Hematopoietic multipotent progenitor cell treated with erythropoietin and hydrocortisone succinate and interleukin-3 and kit ligand, for 6 days (in vitro differentiated cells): Measurements from ENCODE around the gene CBR4.
"Not testable (repeated sequence)": the region's sequence is repeated elsewhere in the genome, so short reads cannot be mapped to it uniquely, and the experiment has no call there.

Experiments used
- DNase-seq: peaks from one replicate; pipeline ENCODE4 v3.0.0-alpha.2; 2015

Gene CBR4

DNA sequence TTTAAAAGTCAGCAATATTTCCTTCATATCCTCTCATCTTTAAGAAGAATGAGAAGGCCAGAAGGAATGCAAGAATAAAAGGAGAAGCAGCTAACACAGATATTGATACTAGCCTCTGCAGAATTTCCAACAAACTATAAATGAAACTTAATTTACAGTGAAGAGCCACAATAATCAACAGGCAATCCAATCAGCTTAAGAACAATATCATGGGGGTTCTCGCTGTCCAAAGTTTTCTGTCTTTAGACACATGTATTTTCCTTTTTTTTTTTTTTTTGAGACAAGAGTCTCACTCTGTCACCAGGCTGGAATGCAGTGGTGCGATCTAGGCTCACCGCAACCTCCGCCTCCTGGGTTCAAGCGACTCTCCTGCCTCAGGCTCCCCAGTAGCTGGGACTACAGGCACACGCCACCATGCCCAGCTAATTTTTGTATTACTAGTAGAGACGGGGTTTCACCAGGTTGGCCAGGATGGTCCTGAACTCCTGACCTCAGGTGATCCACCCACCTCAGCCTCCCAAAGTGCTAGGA is 17.0 kb downstream of the CBR4 start:
- not testable (repeated sequence) for DNase-seq

DNA sequence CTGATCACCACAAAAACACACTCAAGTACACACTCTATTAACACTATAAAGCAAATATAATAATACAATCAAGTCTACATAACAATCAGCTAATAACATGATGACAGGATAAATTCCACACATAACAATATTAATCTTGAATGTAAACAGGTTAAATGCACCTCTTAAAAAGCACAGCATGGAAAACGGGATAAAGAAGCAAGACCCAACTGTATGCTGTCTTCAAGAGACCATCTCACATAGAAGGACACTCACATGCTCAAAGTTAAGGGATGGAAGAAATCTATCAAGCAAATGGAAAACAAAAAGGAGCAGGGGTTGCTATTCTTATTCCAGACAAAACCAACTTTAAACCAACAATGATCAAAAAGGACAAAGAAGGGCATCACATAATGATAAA is 28.1 kb downstream of the CBR4 start:
- DNase-seq: no peak

DNA sequence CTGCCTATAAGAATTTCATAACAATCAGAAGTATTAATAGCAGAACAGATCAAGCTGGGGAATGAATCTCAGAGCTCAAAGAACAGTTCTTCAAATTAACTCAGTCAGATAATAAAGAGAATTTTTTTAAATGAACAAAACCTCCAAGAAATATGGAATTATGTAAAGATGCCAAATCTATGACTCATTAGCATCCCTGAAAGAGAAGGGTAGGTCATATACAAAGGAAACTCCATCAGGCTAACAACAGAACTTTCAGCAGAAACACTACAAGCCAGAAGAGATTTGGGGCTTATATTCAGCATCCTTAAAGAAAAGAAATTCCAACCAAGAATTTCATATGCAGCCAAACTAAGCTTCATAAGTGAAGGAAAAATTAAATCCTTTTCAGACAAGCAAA is 28.6 kb downstream of the CBR4 start:
- DNase-seq: no peak

DNA sequence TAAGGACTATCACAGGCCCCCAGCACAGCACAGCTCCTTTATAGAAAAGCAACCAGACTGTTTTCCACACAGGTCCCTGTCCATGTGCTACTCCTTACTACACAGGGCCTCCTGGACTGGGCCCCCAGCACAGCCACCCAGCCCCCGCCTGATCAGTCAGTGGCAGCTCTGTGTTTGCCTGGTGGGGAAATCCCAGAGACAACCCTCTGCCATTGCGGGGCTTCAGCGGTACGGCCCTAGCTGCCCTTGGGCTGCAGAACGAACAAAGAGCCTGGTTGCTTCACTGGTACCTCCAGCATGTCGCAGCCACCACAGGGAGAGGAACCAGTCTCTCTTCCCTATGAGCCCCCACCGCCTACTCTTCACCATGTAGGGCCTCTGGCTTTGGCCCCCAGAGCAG is 30.7 kb downstream of the CBR4 start:
- no peak for DNase-seq

DNA sequence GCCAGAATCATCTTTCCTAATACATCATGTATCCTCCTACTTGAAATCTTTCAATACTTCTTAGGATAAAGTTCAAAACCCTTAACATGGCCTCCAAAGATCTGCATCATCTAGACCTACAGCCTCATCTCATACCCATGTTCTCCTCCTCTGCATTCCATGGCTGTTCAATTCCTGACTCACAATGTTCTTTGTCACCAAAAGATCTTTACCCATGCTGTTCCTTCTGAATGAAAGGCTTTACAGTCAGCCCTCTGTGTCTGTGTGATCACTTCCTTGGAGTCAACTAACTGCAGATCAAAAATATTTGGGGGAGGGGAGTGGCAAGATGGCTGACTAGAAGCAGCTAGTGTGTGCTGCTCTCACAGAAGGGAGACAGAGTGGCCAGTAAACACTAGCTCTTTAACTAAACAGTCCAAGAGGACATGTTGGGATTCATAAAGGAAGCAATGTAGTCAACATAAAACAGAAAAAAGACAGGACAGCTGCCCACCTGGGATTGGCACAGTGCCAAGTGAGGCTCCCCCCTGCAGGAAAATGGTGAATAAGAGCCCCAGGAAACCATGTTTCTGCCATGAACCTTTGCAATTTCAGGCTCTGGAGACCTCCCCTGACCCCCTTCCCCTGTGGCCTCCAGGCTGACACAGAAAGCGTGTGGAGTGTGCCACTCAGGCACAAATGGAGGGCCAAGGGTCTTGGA is 31.9 kb downstream of the CBR4 start:
- DNase-seq: no peak

DNA sequence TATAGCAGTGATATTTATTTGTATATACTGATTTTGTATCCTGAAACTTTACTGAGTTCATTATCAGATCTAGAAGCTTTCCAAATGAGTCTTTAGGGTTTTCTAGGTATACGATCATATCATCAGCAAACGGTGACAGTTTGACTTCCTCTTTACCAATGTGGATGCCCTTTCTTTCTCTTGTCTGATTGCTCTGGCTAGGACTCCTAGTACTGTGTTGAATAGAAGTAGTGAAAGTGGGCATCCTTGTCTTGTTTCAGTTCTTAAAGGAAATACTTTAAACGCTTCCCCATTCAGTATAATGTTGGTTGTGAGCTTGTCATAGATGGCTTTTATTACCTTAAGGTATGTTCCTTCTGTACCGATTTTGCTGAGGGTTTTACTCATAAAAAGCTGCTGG is 37.5 kb downstream of the CBR4 start:
- no peak for DNase-seq

DNA sequence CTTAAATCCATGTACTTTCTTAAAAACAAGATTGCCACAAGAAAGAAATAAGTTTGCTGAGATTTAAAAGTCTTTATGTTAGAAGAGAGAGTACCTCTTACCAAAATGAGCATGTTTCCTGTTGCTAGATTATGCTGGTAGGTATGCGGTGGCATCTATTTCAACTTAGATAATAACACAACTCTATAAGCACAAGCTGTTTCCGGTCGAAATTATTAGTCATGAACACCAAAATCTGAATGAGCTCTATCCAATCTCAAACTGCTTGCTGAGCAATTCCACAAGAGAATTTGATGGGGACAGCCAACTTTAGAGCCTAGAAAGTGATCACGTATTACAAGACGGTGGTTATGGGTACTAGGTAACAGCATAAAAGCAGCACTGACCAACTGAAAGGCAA is 49.3 kb downstream of the CBR4 start:
- DNase-seq: no peak

DNA sequence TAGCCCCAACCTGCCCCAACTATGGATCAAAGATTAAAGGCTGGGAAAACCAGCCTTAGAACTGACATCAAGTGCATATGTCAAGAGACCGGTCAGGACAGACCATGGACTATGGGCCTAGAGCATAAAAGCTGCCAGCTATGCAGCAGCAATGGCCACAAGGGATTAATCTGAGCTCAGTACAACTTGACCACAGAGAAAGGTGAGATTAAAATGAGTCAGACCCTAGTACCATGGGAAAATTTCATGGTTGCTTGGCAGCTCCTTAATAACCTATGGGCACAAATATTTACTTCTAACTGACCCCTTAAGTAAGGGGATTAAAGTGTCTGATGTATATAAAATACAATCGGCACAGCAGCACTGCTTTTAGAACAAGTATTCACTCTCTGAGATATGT is 54.4 kb downstream of the CBR4 start:
- DNase-seq: no peak

DNA sequence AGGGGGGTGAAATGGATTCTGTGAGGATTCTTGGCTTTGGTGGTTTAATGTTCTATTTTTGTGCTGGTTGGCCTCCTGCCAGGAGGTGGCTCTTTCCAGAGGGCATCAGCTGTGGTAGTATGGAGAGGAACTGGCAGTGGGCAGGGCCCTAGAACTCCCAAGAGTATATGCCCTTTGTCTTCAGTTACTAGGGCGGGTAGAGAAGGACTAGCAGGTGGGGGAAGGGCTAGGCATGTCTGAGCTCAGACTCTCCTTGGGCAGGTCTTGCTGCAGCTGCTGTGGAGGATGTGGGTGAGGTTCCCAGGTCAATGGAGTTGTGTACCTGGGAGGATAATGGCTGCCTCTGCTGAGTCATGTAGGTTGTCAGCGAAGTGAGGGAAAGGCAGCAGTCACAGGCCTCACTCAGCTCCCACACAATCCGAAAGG is 57.2 kb downstream of the CBR4 start:
- not testable (repeated sequence) for DNase-seq

DNA sequence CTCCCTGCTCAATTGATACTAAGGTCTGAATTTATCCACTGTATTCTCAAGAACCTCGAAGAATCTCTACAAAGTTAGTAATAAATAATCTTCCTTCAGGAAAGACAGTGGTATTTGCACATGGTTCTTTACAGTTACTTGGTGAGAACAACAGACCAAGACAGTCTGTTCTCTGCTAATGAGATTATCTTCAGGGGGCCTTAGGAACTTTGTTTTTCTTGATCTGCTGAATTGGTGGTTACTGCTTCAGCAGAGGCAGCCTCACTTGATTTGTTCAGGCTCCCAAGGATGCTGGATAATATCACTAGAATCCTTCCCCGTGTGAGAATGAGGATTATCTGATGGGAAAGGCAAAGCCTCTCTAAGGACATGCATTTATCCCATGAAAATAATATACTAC is 64.8 kb downstream of the CBR4 start:
- DNase-seq: no peak

DNA sequence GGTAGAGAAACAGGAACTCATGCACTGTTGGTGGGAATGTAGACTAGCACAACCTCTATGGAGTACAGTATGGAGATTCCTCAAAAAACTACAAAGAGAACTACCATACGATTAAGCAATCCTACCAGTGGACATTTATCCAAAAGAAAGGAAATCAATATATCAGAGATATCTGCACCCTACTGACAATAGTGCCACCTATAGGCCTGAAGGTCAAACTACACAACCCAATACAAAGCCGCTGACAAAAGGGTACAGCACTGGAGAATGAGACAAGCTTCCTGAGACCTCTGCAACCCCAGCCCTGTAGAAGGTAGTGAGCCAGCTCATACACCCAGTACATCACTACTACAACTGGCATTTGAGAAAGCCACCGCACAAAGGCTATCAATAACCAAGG is 67.1 kb downstream of the CBR4 start:
- DNase-seq: peak; percentile 32
